SH-SY5Y (cell line): Measurements from ENCODE around the gene PARP12.

Source experiments
- GATA2 ChIP-seq: IDR thresholded peaks from 2 replicates; pipeline ENCODE4 v1.6.1; 2011; ENCODE audit warnings: mild to moderate bottlenecking, low read depth, low read length
- GATA3 ChIP-seq: IDR thresholded peaks from 2 replicates; pipeline ENCODE4 v1.6.1; 2011; ENCODE audit warnings: low read depth, mild to moderate bottlenecking, low read length, moderate library complexity

GRCh38 chr7:140084972-140085371, 22.2 kb upstream of the PARP12 start:
- no peak for TF ChIP-seq GATA3
- TF ChIP-seq GATA2 = no peak
